Fibroblast of lung (primary cell): ENCODE data around the gene KIAA2012.

Source experiments
- EZH2 ChIP-seq: IDR thresholded peaks from 2 replicates; pipeline ENCODE4 v1.5.1; 2012; ENCODE audit warnings: low read length, control low read depth, mild to moderate bottlenecking; ENCODE audit errors: missing control alignments
- TF ChIP-seq, protein P1 (sequence below), 2 donors: IDR thresholded peaks in 1 of 2; conservative IDR thresholded peaks in 1 of 2; 1 replicate in 1 of 2; 2 replicates in 1 of 2; pipeline ENCODE4 v1.5.1; 2011 to 2012; ENCODE audit warnings: low read length in 2 of 2, control low read depth in 1 of 2, inconsistent platforms in 1 of 2, low read depth in 1 of 2, mild to moderate bottlenecking in 1 of 2

DNA sequence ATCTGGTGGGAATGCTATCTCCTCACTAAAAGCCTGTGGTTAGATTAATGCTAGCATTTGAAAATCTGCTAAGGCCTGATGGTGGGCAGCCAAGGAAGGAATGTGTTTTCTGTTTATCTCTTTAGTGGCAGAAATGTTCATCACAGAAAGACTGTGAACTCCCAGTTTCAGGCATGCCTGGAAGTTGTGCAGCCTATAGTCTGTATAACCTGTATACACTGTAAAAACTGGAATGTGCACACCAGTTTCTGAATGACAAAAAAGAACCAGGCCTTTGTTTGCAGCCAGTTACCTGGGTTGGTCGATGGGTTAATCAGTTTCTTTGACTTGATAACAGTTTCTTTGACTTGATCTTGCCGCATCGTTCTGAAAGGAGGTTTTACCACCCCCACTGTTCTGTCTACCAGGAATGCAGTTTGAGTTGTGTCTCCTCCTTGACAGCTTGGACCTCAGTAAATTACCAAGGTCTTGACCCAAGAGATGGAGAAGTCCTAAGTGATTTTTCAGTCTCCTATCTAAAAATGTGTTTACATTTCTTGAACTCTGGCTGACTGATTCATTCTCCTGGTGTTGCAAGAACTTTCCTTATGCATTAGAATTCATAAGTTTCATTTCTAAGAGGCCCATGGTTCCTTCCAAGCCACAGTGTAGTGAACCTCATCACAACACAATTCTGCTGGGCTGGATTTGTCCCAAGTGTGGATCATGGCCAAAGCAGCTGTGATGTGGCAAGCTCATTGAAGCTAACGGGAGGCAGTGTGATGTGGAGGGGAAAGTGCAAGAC lies 62.2 kb downstream of the KIAA2012 start:
- TF ChIP-seq, protein P1, sequence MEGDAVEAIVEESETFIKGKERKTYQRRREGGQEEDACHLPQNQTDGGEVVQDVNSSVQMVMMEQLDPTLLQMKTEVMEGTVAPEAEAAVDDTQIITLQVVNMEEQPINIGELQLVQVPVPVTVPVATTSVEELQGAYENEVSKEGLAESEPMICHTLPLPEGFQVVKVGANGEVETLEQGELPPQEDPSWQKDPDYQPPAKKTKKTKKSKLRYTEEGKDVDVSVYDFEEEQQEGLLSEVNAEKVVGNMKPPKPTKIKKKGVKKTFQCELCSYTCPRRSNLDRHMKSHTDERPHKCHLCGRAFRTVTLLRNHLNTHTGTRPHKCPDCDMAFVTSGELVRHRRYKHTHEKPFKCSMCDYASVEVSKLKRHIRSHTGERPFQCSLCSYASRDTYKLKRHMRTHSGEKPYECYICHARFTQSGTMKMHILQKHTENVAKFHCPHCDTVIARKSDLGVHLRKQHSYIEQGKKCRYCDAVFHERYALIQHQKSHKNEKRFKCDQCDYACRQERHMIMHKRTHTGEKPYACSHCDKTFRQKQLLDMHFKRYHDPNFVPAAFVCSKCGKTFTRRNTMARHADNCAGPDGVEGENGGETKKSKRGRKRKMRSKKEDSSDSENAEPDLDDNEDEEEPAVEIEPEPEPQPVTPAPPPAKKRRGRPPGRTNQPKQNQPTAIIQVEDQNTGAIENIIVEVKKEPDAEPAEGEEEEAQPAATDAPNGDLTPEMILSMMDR (conservative IDR thresholded peaks at IDR 0.05 in 1 of 2, IDR thresholded peaks at IDR 0.05 in 1 of 2; ENCODE audit: low read depth in 1 of 2, low read length in 2 of 2), result peak; percentile 2 to 28
- no peak for TF ChIP-seq EZH2
